Measurements from ENCODE around the gene SRSF3. TPM values are rescaled to one million over a fixed set of nuclear protein-coding genes. Genes with fewer than 3 reads are reported as not detected.
"Not testable (repeated sequence)": the region's sequence is repeated elsewhere in the genome, so short reads cannot be mapped to it uniquely, and the experiment has no call there.

Gene SRSF3
- total and polyA plus RNA-seq, 4 donors = 145 to 267 (median 237) TPM

- TF ChIP-seq CTCF (IDR thresholded peaks at IDR 0.05; ENCODE audit: control extremely low read depth, extremely low read depth) = no peak
- Histone ChIP-seq H3K9me3 (ENCODE audit: control insufficient read depth in 4 of 4, insufficient read depth in 3 of 4, low read length in 3 of 4) (no peaks in the 10 kb centered on the region), H3K4me3 (no peak overlapping the region), H3K9ac (ENCODE audit: insufficient read depth in 1 of 2, low read length in 2 of 2) (no peak overlapping the region), H3K36me3 (ENCODE audit: control insufficient read depth in 4 of 4, insufficient read depth in 4 of 4, low read length in 4 of 4) (no peaks in the 10 kb centered on the region), H3K27me3 (ENCODE audit: control insufficient read depth in 3 of 3, insufficient read depth in 3 of 3, low read length in 2 of 3) (no peaks in the 10 kb centered on the region), H3K4me1 (ENCODE audit: control insufficient read depth in 5 of 5, insufficient read depth in 5 of 5, low read length in 5 of 5) (no peaks in the 10 kb centered on the region), H3K27ac (ENCODE audit: low read depth in 1 of 2, low read length in 1 of 2) (no peak overlapping the region)
- no peak for ATAC-seq (ENCODE audit: insufficient read depth, low FRiP score)
- no peak for DNase-seq
- 90 to 95% methylated on average over 4 of the region's 4 CpGs for WGBS, 2 donors
Measured at GRCh38 chr6:36571122-36572043, 22.8 kb upstream of the SRSF3 start.

GRCh38 chr6:36572353-36573311 lies 21.5 kb upstream of the SRSF3 start:
- ATAC-seq (ENCODE audit: insufficient read depth, low FRiP score); H3K4me1 ChIP-seq (ENCODE audit: control insufficient read depth in 5 of 5, insufficient read depth in 5 of 5, low read length in 5 of 5); H3K9me3 ChIP-seq (ENCODE audit: control insufficient read depth in 4 of 4, insufficient read depth in 3 of 4, low read length in 3 of 4); H3K36me3 ChIP-seq (ENCODE audit: control insufficient read depth in 4 of 4, insufficient read depth in 4 of 4, low read length in 4 of 4); H3K27ac ChIP-seq (ENCODE audit: low read depth in 1 of 2, low read length in 1 of 2); DNase-seq; H3K9ac ChIP-seq (ENCODE audit: insufficient read depth in 1 of 2, low read length in 2 of 2); H3K4me3 ChIP-seq; H3K27me3 ChIP-seq (ENCODE audit: control insufficient read depth in 3 of 3, insufficient read depth in 3 of 3, low read length in 2 of 3): not testable (repeated sequence)
- 93% methylated on average over 12 of the region's 12 CpGs for WGBS, 2 donors

- DNase-seq (no peak), ATAC-seq (ENCODE audit: insufficient read depth, low FRiP score) (no peak)
- no peak for TF ChIP-seq CTCF (IDR thresholded peaks at IDR 0.05; ENCODE audit: control extremely low read depth, extremely low read depth)
- Histone ChIP-seq H3K4me3 (no peak overlapping the region), H3K27me3 (ENCODE audit: control insufficient read depth in 3 of 3, insufficient read depth in 3 of 3, low read length in 2 of 3) (no peaks in the 10 kb centered on the region), H3K9ac (ENCODE audit: insufficient read depth in 1 of 2, low read length in 2 of 2) (no peak overlapping the region), H3K27ac (ENCODE audit: low read depth in 1 of 2, low read length in 1 of 2) (no peak overlapping the region), H3K4me1 (ENCODE audit: control insufficient read depth in 5 of 5, insufficient read depth in 5 of 5, low read length in 5 of 5) (no peaks in the 10 kb centered on the region), H3K9me3 (ENCODE audit: control insufficient read depth in 4 of 4, insufficient read depth in 3 of 4, low read length in 3 of 4) (no peaks in the 10 kb centered on the region), H3K36me3 (ENCODE audit: control insufficient read depth in 4 of 4, insufficient read depth in 4 of 4, low read length in 4 of 4) (no peaks in the 10 kb centered on the region)
Measured at GRCh38 chr6:36574679-36575078, 19.5 kb upstream of the SRSF3 start.

GRCh38 chr6:36576578-36576977 lies 17.6 kb upstream of the SRSF3 start:
- Histone ChIP-seq H3K27ac (ENCODE audit: low read depth in 1 of 2, low read length in 1 of 2) (no peak overlapping the region), H3K9me3 (ENCODE audit: control insufficient read depth in 4 of 4, insufficient read depth in 3 of 4, low read length in 3 of 4) (no peaks in the 10 kb centered on the region), H3K9ac (ENCODE audit: insufficient read depth in 1 of 2, low read length in 2 of 2) (no peak overlapping the region), H3K27me3 (ENCODE audit: control insufficient read depth in 3 of 3, insufficient read depth in 3 of 3, low read length in 2 of 3) (no peaks in the 10 kb centered on the region), H3K4me3 (no peak overlapping the region), H3K36me3 (ENCODE audit: control insufficient read depth in 4 of 4, insufficient read depth in 4 of 4, low read length in 4 of 4) (no peaks in the 10 kb centered on the region), H3K4me1 (ENCODE audit: control insufficient read depth in 5 of 5, insufficient read depth in 5 of 5, low read length in 5 of 5) (no peaks in the 10 kb centered on the region)
- TF ChIP-seq CTCF (IDR thresholded peaks at IDR 0.05; ENCODE audit: control extremely low read depth, extremely low read depth) = no peak
- no peak for ATAC-seq (ENCODE audit: insufficient read depth, low FRiP score)
- no peak for DNase-seq
- WGBS, 2 donors = 74 to 85% methylated on average over 7 of the region's 7 CpGs

All from lung (tissue), 12 donors.